Measurements from ENCODE around the gene ABLIM3.

ABLIM3 gene

DNA sequence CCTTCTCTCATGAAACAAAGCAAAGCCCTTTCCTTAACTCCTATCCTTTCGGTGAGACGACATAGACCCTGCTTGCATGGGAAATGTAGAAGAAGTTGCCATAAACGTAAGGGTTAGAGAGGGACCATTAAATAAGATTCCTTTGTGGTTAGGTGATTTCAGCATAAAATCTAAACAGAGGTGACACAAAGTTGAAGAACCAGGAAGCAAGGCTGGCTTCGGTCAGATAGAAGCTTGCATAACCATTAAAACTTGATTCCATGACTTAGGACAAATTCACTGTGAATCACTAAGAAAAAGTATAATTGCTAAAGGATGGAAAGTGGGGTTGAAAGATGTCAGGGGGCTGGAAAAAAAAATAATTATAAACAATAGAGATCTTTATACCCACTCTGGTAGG, 30.9 kb upstream of the ABLIM3 start:
- POLR2A ChIA-PET: no interaction called here
- no peak for DNase-seq (ENCODE audit: low read depth, low spot score)
- no peak overlapping the region for H3K4me3 ChIP-seq (ENCODE audit: low read depth, low read length)
- TF ChIP-seq, protein P1, sequence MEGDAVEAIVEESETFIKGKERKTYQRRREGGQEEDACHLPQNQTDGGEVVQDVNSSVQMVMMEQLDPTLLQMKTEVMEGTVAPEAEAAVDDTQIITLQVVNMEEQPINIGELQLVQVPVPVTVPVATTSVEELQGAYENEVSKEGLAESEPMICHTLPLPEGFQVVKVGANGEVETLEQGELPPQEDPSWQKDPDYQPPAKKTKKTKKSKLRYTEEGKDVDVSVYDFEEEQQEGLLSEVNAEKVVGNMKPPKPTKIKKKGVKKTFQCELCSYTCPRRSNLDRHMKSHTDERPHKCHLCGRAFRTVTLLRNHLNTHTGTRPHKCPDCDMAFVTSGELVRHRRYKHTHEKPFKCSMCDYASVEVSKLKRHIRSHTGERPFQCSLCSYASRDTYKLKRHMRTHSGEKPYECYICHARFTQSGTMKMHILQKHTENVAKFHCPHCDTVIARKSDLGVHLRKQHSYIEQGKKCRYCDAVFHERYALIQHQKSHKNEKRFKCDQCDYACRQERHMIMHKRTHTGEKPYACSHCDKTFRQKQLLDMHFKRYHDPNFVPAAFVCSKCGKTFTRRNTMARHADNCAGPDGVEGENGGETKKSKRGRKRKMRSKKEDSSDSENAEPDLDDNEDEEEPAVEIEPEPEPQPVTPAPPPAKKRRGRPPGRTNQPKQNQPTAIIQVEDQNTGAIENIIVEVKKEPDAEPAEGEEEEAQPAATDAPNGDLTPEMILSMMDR (IDR thresholded peaks at IDR 0.05; ENCODE audit: insufficient read depth, low read length, missing control alignments): no peak
- CTCF ChIA-PET: interaction anchor here (0.9 to 20.4 kb wide), 10 partner anchors 12 to 371 kb away, joined by 3 to 686 read pairs (median 3); partner anchors contain the start of gene ABLIM3

DNA sequence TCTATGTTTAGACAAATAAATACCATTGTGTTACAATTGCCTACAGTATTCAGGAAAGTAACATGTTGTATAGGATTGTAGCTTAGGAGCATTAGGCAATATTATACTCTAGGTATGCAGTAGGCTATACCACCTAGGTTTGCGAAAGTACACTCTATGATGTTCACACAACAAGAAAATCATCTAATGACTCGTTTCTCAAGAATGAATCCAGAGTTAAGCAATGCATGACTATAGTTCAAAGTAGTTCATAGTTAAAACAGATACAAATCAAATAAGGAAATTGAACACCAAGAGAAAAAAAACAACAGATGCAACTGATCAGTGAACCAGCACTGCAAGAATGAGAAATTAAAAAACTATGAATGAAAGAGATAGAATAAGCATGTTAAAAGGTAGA, 27.6 kb upstream of the ABLIM3 start:
- H3K4me3 ChIP-seq (ENCODE audit: low read depth, low read length): no peak overlapping the region
- POLR2A ChIA-PET: no interaction called here
- DNase-seq (ENCODE audit: low read depth, low spot score): no peak
- CTCF ChIA-PET: interaction anchor here (0.9 to 20.4 kb wide), 13 partner anchors 9 to 670 kb away, joined by 3 to 686 read pairs (median 7); partner anchors contain the start of gene ADRB2
- TF ChIP-seq, protein P1 (IDR thresholded peaks at IDR 0.05; ENCODE audit: insufficient read depth, low read length, missing control alignments): no peak

DNA sequence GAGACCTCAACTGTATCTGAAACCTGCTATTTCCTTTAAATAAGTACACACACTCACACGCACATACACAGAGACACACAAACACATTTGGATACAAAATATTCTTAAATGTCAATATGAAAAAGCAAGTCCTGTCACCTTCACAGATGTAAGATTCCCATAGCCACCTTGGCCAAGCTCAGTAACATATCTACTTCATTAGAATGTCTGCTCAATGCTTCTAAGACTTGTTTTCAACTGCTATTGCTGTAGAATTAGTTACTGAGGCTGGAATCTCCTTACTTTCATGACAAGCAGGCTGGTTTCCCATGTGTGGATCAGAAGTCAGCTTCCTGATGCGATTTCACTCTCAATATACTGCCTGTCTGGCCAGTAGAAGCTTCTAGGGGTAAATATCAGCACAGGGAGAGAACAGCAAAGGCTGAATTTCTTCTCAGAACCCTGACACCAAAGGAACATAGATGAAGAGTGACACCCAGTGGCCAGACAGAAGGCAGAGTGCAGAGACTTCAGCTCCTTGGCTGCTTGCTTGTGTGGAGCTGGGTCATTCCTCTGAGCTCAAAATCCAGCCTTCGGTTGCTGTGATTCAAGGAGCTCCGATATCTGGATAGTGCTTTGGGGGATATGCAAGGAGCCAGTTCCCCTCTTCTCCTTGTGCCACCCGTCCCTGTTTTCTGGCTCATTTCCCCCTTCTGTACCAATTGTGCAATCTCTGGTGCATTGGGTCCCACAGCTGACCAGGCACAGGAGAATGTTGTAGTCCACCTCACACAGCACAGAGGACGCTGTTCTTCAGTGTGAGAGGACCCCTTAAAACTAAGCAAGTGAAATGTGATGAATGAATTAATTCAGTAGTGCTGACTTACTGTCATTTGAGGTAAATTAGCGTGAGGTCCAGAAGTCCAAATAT, 26.6 kb upstream of the ABLIM3 start:
- CTCF ChIA-PET: interaction anchor here (0.6 to 20.4 kb wide), 59 partner anchors 10 to 935 kb away, joined by 3 to 686 read pairs (median 5); partner anchors contain the start of genes ADRB2 and SH3TC2
- TF ChIP-seq, protein P1 (IDR thresholded peaks at IDR 0.05; ENCODE audit: insufficient read depth, low read length, missing control alignments): peak; percentile 86
- no peak overlapping the region for H3K4me3 ChIP-seq (ENCODE audit: low read depth, low read length)
- DNase-seq (ENCODE audit: low read depth, low spot score): peak; percentile 54
- POLR2A ChIA-PET: interaction anchor here (1.2 kb wide), 1 partner anchor 79 kb away, joined by 5 read pairs; no protein-coding TSS in a partner anchor

DNA sequence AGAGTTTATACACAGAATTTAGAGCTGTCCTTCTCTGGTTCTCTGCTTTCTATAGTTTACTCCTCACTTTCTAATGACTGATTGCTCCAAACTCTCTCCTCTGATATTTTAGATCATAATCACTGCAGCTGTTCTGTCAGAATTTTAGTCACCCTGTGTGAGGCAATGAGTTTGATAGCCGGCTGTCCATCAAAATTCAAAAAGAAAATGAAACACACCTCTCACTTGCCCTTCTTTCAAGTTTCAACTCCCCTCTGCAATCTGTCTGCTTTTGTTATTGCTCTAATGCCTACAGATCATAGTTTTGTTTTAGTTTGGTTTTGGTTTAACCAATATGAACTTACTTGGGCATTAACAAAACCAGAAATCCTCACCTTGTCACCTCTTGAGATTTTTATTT, 23.3 kb upstream of the ABLIM3 start:
- no peak overlapping the region for H3K4me3 ChIP-seq (ENCODE audit: low read depth, low read length)
- POLR2A ChIA-PET: no interaction called here
- CTCF ChIA-PET: interaction anchor here (1.0 to 20.4 kb wide), 9 partner anchors 8 to 681 kb away, joined by 3 to 686 read pairs (median 7); no protein-coding TSS in a partner anchor
- no peak for DNase-seq (ENCODE audit: low read depth, low spot score)
- TF ChIP-seq, protein P1 (IDR thresholded peaks at IDR 0.05; ENCODE audit: insufficient read depth, low read length, missing control alignments): no peak

DNA sequence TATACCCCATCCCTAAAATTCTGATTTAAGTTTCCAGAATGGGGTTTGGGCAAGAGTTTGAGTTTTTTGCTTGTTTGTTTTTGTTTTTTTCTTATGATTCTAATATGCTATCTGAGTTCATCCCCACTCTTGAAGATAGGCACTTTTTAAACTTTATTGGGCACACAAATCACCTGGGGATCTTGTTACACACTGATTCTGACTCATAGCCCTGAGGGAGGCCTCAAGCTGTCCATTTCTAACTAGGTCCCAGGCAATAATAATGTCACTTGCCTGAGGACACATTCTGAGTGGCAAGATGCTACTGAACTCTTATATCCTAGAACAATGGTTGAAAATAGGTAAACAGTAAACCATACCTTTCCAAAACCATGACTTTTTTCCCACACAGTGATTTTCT, 22.8 kb upstream of the ABLIM3 start:
- DNase-seq (ENCODE audit: low read depth, low spot score): no peak
- CTCF ChIA-PET: interaction anchor here (1.2 to 20.4 kb wide), 5 partner anchors 8 to 379 kb away, joined by 3 to 686 read pairs (median 7); no protein-coding TSS in a partner anchor
- TF ChIP-seq, protein P1 (IDR thresholded peaks at IDR 0.05; ENCODE audit: insufficient read depth, low read length, missing control alignments): no peak
- POLR2A ChIA-PET: no interaction called here
- no peak overlapping the region for H3K4me3 ChIP-seq (ENCODE audit: low read depth, low read length)

DNA sequence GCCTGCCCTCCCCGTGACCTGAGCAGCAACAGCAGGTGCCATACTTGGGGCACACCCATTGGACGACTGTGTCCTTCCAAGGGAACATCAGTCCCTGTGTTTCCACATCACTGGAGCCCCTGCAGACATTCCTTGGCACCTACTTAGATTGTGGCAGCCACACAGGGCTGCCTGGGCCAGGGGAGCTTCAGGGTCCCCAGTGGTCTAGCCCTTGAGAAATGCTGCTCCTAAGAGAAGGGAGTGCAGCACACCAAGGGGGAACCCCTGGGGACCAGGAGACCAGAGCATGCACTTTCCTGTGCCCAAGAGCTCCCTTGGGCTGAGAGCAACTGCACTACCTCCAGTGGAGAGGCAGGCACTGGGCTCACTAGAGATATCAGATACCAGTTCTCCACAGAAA, 20.1 kb upstream of the ABLIM3 start:
- TF ChIP-seq, protein P1 (IDR thresholded peaks at IDR 0.05; ENCODE audit: insufficient read depth, low read length, missing control alignments): no peak
- no peak for DNase-seq (ENCODE audit: low read depth, low spot score)
- ChIA-PET POLR2A (no interaction called here), CTCF (interaction anchor here (0.7 to 20.4 kb wide), 8 partner anchors 8 to 382 kb away, joined by 3 to 686 read pairs (median 6); partner anchors contain the start of gene ABLIM3)
- no peak overlapping the region for H3K4me3 ChIP-seq (ENCODE audit: low read depth, low read length)

Data from AG04449 (cell line).